IMR-90 (cell line): Measurements from ENCODE around the gene CDKN1A. TPM values are rescaled to one million over a fixed set of nuclear protein-coding genes. Genes with fewer than 3 reads are reported as not detected.

Experiments
- ATAC-seq: fragments of 200-7000 bp; cut with Tn5 transposase; 2 replicates; pipeline ENCODE4 v1.9.1; 2020; ENCODE audit warnings: low read depth, mild to moderate bottlenecking, moderate library complexity
- BruUV-seq: library from RNA; stranded (reverse); fragments of 400-500 nt; replicated peaks from 2 replicates; lab custom pipeline; 2021; lab: Mats Ljungman, UMichigan
- CTCF ChIA-PET: fragments of 300-600 bp; formaldehyde crosslinking; extraction: SDS; loops from one replicate; lab custom pipeline; 2021; ENCODE audit warnings: antibody characterized with exemption; lab: Yijun Ruan, JAX
- POLR2A ChIA-PET: fragments of 300-600 bp; sonication (Branson Sonifier 250); formaldehyde crosslinking; loops from one replicate; lab custom pipeline; 2022; ENCODE audit warnings: antibody characterized with exemption; ENCODE audit not compliant: unreplicated experiment; lab: Charles Lee
- DNase-seq: peaks from one replicate; pipeline ENCODE4 v3.0.0; 2013
- H2AFZ ChIP-seq: replicated peaks from 2 replicates; pipeline ENCODE3; 2013; ENCODE audit warnings: low read length, mild to moderate bottlenecking; ENCODE audit not compliant: poor library complexity
- H2AK5ac ChIP-seq: 2 replicates; pipeline ENCODE4 v1.6.1; 2013; ENCODE audit warnings: low read depth, low read length, inconsistent platforms
- H2AK9ac ChIP-seq: replicated peaks from 2 replicates; pipeline ENCODE3; 2013; ENCODE audit warnings: mild to moderate bottlenecking, low read depth, low read length, moderate library complexity; ENCODE audit not compliant: poor library complexity
- H2BK120ac ChIP-seq: 2 replicates; pipeline ENCODE4 v1.6.1; 2013; ENCODE audit warnings: low read depth, low read length, inconsistent platforms
- H2BK15ac ChIP-seq: 3 replicates; pipeline ENCODE4 v1.6.1; 2013; ENCODE audit warnings: low read depth, low read length, inconsistent platforms
- H2BK20ac ChIP-seq: 2 replicates; pipeline ENCODE4 v1.6.1; 2013; ENCODE audit warnings: low read depth, mild to moderate bottlenecking, inconsistent platforms, low read length, moderate library complexity
- H2BK5ac ChIP-seq: 2 replicates; pipeline ENCODE4 v1.6.1; 2013; ENCODE audit warnings: mild to moderate bottlenecking, low read depth, low read length, inconsistent platforms; ENCODE audit not compliant: poor library complexity, severe bottlenecking
- H3K14ac ChIP-seq: replicated peaks from 2 replicates; pipeline ENCODE4 v1.6.1; 2013; ENCODE audit warnings: low read depth, low read length, inconsistent platforms
- H3K18ac ChIP-seq: 2 replicates; pipeline ENCODE4 v1.6.1; 2013; ENCODE audit warnings: low read depth, low read length, control low read depth
- H3K23ac ChIP-seq: 2 replicates; pipeline ENCODE4 v1.6.1; 2013; ENCODE audit warnings: low read depth, low read length, inconsistent platforms
- H3K27ac ChIP-seq: 2 replicates; pipeline ENCODE4 v1.5.1; 2013; ENCODE audit warnings: mild to moderate bottlenecking, control low read depth, low read length; ENCODE audit not compliant: insufficient read depth
- H3K27me3 ChIP-seq: 2 replicates; pipeline ENCODE4 v1.6.1; 2013; ENCODE audit warnings: low read length; ENCODE audit not compliant: control insufficient read depth, insufficient read depth
- H3K36me3 ChIP-seq: 2 replicates; pipeline ENCODE4 v1.6.1; 2013; ENCODE audit warnings: low read length, mixed read lengths; ENCODE audit not compliant: control insufficient read depth, insufficient read depth
- H3K4ac ChIP-seq: 2 replicates; pipeline ENCODE4 v1.6.1; 2013; ENCODE audit warnings: low read depth, low read length, inconsistent platforms
- H3K4me1 ChIP-seq: 2 replicates; pipeline ENCODE4 v1.6.1; 2013; ENCODE audit warnings: low read length, mixed read lengths; ENCODE audit not compliant: control insufficient read depth, insufficient read depth
- H3K4me2 ChIP-seq: 2 replicates; pipeline ENCODE4 v1.6.1; 2013; ENCODE audit warnings: low read depth, mild to moderate bottlenecking, control low read depth, low read length, moderate library complexity
- H3K4me3 ChIP-seq: 2 replicates; pipeline ENCODE4 v1.5.1; 2013; ENCODE audit warnings: low read depth, mild to moderate bottlenecking, control low read depth, low read length, moderate library complexity; ENCODE audit not compliant: insufficient read depth
- H3K56ac ChIP-seq: 2 replicates; pipeline ENCODE4 v1.6.1; 2013; ENCODE audit warnings: low read length, inconsistent platforms; ENCODE audit not compliant: insufficient read depth; ENCODE audit errors: extremely low read depth
- H3K79me1 ChIP-seq, 2 experiments: 2 replicates each; pipeline ENCODE4 v1.6.1; 2013; ENCODE audit warnings: low read length in 2 of 2, inconsistent platforms in 1 of 2, low read depth in 1 of 2
- H3K9ac ChIP-seq: 2 replicates; pipeline ENCODE4 v1.6.1; 2013; ENCODE audit warnings: low read depth, low read length, control low read depth
- H3K9me1 ChIP-seq: 2 replicates; pipeline ENCODE4 v1.6.1; 2013; ENCODE audit warnings: low read length, inconsistent platforms; ENCODE audit not compliant: insufficient read depth
- H3K9me3 ChIP-seq: 2 replicates; pipeline ENCODE4 v1.6.1; 2013; ENCODE audit warnings: low read length; ENCODE audit not compliant: control insufficient read depth, insufficient read depth
- H4K20me1 ChIP-seq: 2 replicates; pipeline ENCODE4 v1.6.1; 2013; ENCODE audit warnings: low read length, inconsistent platforms; ENCODE audit not compliant: insufficient read depth
- H4K5ac ChIP-seq: 2 replicates; pipeline ENCODE4 v1.6.1; 2013; ENCODE audit warnings: mild to moderate bottlenecking, low read depth, low read length, control low read depth
- H4K8ac ChIP-seq, 2 experiments: 2 replicates each; pipeline ENCODE4 v1.6.1; 2013; ENCODE audit warnings: low read depth in 2 of 2, low read length in 2 of 2, control low read depth in 1 of 2, inconsistent platforms in 1 of 2
- H4K91ac ChIP-seq: 2 replicates; pipeline ENCODE4 v1.6.1; 2013; ENCODE audit warnings: low read depth, low read length, inconsistent platforms; ENCODE audit not compliant: insufficient read depth
- CHD1 ChIP-seq: IDR thresholded peaks from 2 replicates; pipeline ENCODE4 v1.6.1; 2012; ENCODE audit warnings: low read depth, low read length, improper control_type of control experiment
- CTCF ChIP-seq: conservative IDR thresholded peaks from 2 replicates; pipeline ENCODE4 v1.5.1; 2012; ENCODE audit warnings: mild to moderate bottlenecking, low read depth, low read length, improper control_type of control experiment
- ELK1 ChIP-seq: fragments of 150-350 bp; IDR thresholded peaks from 2 replicates; pipeline ENCODE4 v1.6.1; 2016; ENCODE audit warnings: low read depth, mild to moderate bottlenecking, low read length, moderate library complexity, borderline replicate concordance
- FOS ChIP-seq: fragments of 150-350 bp; IDR thresholded peaks from 2 replicates; pipeline ENCODE4 v1.6.1; 2016; ENCODE audit warnings: low read depth, low read length
- MAFK ChIP-seq: IDR thresholded peaks from 2 replicates; pipeline ENCODE4 v1.6.1; 2012; ENCODE audit warnings: low read depth, low read length, improper control_type of control experiment
- MXI1 ChIP-seq: IDR thresholded peaks from 2 replicates; pipeline ENCODE4 v1.6.1; 2012; ENCODE audit warnings: low read depth, mild to moderate bottlenecking, low read length, moderate library complexity, borderline replicate concordance
- NFE2L2 ChIP-seq: fragments of 150-350 bp; IDR thresholded peaks from 2 replicates; pipeline ENCODE4 v1.6.1; 2016; ENCODE audit warnings: low read depth, mild to moderate bottlenecking, low read length
- POLR2A ChIP-seq: IDR thresholded peaks from 2 replicates; pipeline ENCODE4 v1.6.1; 2012; ENCODE audit warnings: mild to moderate bottlenecking, low read depth, low read length
- RAD21 ChIP-seq: IDR thresholded peaks from 2 replicates; pipeline ENCODE4 v1.6.1; 2012; ENCODE audit warnings: low read length, improper control_type of control experiment
- RCOR1 ChIP-seq: IDR thresholded peaks from 2 replicates; pipeline ENCODE4 v1.6.1; 2012; ENCODE audit warnings: mild to moderate bottlenecking, low read length, improper control_type of control experiment; ENCODE audit not compliant: insufficient replicate concordance
- USF2 ChIP-seq: fragments of 150-350 bp; IDR thresholded peaks from 2 replicates; pipeline ENCODE4 v1.6.1; 2017; ENCODE audit warnings: mild to moderate bottlenecking, antibody characterized with exemption, low read length, low read depth
- WGBS, 2 experiments: methylation state at CpG; one replicate each; pipeline versions ENCODE4 v1.1.5 to v1.1.7; 2013; ENCODE audit warnings: missing lambda C conversion rate in 2 of 2; ENCODE audit not compliant: insufficient read length in 1 of 2; ENCODE audit errors: extremely low coverage in 2 of 2; 5-methylcytosine and 5-hydroxymethylcytosine counted together
- dilution Hi-C: fragments of 300-500 bp; cut with HindIII; formaldehyde crosslinking; loops from one replicate; pipeline ENCODE4 v1.14.3; 2018; ENCODE audit warnings: low sequenced_read_pairs; ENCODE audit not compliant: unreplicated experiment
- in situ Hi-C: fragments of 300-500 bp; cut with MboI; formaldehyde crosslinking; loops from 3 replicates; pipeline ENCODE4 v1.14.3; 2019; ENCODE audit warnings: low sequenced_read_pairs, inconsistent platforms, mixed read lengths
- intact Hi-C: fragments of 100-400 bp; cut with micrococcal nuclease; formaldehyde crosslinking; loops from 2 replicates; pipeline ENCODE4 v1.10.0; 2022
- polyA plus RNA-seq, 3 experiments: library from polyadenylated mRNA; depleted of rRNA; stranded (reverse); fragments of >200 nt; gene quantifications; 2 replicates each; pipeline ENCODE4 v1.2.3, GENCODE V29; 2012; ENCODE audit warnings: low replicate concordance in 1 of 3
- total RNA-seq: library from RNA; depleted of rRNA; stranded (reverse); fragments of >200 nt; gene quantifications from 2 replicates; pipeline ENCODE4 v1.2.3, GENCODE V29; 2012

Gene CDKN1A
- total and polyA plus RNA-seq, 2 of the 4 experiments (the other 2 are of a cell fraction): 155 to 576 TPM

DNA sequence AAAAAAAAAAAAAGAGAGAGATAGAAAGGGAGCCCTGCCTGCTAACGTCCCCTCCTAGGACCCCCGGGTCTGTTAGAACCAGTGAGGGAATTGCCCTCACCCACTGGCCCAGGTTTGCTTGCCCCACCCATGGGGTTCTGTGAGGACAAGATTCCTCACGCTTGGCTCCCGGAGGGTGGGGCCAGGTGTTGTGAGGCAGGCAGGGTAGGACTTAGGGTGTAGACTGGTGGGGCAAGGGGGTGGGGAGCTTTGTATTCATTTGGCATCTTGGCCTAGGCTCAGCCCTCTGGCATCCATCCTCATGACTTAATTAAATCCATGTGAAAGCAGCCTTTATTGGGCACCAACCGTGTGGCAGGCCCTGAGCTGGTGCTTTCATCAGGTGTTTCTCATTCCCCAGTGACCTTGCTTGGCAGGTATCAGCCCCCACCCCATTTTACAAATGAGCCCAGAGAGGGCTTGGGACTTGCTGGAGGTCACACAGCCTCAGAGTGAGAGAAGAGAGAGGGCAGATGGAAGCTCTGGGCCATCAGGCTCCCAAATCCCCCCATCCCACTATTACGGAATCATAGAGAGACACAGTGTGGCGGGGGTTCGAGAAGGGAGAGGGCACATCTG lies 38.1 kb downstream of the CDKN1A start:
- dilution Hi-C loops: no loop called here
- Histone ChIP-seq H3K9me3 (no peaks in the 10 kb centered on the region), H3K18ac (no peak overlapping the region), H2BK15ac (no peak overlapping the region), H3K9me1 (no peaks in the 10 kb centered on the region), H3K14ac (no peak overlapping the region), H4K5ac (no peak overlapping the region), H2AK9ac (no peak overlapping the region), H2AFZ (no peak overlapping the region), H4K8ac (no peak overlapping the region), H3K23ac (no peak overlapping the region), H3K4me1 (no peaks in the 10 kb centered on the region), H2AK5ac (no peak overlapping the region), H3K56ac (no peak overlapping the region), H2BK20ac (no peak overlapping the region), H3K79me1 (no peaks in the 10 kb centered on the region), H4K20me1 (no peaks in the 10 kb centered on the region), H3K4ac (no peak overlapping the region), H4K91ac (no peak overlapping the region), H2BK120ac (no peak overlapping the region), H2BK5ac (no peak overlapping the region), H3K4me3 (no peak overlapping the region), H3K4me2 (no peak overlapping the region), H3K27ac (no peak overlapping the region), H3K36me3 (no peaks in the 10 kb centered on the region), H3K27me3 (peaks cover 46% of the 10 kb centered on the region), H3K9ac (no peak overlapping the region)
- ATAC-seq (no peak), DNase-seq (no peak)
- POLR2A ChIA-PET: no interaction called here
- in situ Hi-C loops: no loop called here
- CTCF ChIA-PET: interaction anchor here (1.0 kb wide), 1 partner anchor 49 kb away, joined by 3 read pairs; no protein-coding TSS in a partner anchor
- no TSS peak for BruUV-seq
- TF ChIP-seq NFE2L2 (no peak), CHD1 (no peak), MXI1 (no peak), RAD21 (no peak), RCOR1 (no peak), ELK1 (no peak), MAFK (no peak), CTCF (no peak), USF2 (no peak), FOS (no peak), POLR2A (no peak)
- WGBS, 2 experiments: no CpG with 5 or more reads among the region's 8 CpGs
- intact Hi-C loops: no loop called here
